ENCODE data around the gene ARL14EPL. TPM values are rescaled to one million over a fixed set of nuclear protein-coding genes. Genes with fewer than 3 reads are reported as not detected.

Gene ARL14EPL
- total RNA-seq, 4 donors from 2014 or later: not detected

DNA sequence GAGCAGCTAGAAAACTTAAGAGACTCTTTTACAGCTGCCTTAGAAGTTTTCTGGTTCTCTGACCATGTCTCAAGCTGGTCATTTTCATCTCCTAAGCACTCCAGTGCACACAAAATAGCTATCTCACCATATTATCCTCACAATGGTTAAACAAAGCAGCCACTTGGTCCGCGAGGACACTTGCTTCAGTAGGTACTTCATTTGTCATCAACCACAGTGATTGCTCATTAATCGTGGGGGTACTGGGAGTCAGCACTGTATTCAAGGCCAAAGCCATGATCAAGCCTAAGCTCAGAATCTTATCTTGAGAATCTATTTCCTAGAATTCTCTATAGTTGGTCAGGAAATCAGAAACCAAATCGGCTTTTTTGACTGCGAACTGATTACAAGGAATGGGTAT lies 2.9 kb downstream of the ARL14EPL start:
- 74 to 83% methylated on average over 5 of the region's 5 CpGs for WGBS, 2 donors
- no peaks in the 10 kb centered on the region for H3K4me1 ChIP-seq
- TF ChIP-seq POLR2A (IDR thresholded peaks at IDR 0.05) (no peak), CTCF (IDR thresholded peaks at IDR 0.05) (no peak)
- H3K4me3 ChIP-seq: no peak overlapping the region
- no peaks in the 10 kb centered on the region for H3K9me3 ChIP-seq
- no peaks in the 10 kb centered on the region for H3K36me3 ChIP-seq
- no peak overlapping the region for H3K27ac ChIP-seq
- no peaks in the 10 kb centered on the region for H3K27me3 ChIP-seq
- intact Hi-C loops (cut with DNase I): no loop called here
- no peak for DNase-seq

DNA sequence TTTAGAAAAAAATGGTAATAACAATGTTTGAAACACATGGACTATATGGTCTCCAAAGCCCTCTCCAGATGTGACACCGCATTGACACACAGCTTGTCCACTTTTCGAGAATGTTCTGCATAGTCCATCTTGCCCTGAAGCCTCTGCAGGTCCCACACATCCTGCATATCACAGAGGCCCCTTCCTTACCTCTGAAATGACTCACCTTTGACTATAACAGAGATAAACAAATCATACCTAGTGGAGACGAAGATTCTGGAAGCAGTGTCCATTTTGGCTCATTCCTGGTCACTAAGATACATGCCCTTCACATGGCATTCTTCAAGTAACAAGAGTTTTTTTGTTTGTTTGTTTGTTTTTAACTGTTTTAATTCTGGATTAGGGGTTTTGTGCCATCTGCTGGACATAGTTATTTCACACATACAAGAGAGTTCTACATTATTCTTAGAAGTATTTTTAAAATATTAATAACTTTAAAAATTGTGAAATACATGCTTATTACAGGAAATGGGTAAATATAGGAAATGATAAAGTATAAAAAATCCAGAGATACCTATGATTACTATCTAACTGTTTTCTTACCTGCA lies 5.1 kb downstream of the ARL14EPL start:
- intact Hi-C loops (cut with DNase I): no loop called here
- WGBS, 2 donors: 53 to 64% methylated on average over 3 of the region's 3 CpGs
- TF ChIP-seq CTCF (IDR thresholded peaks at IDR 0.05): no peak
- no peaks in the 10 kb centered on the region for H3K4me1 ChIP-seq
- no peak for DNase-seq
- H3K36me3 ChIP-seq: no peaks in the 10 kb centered on the region
- no peak overlapping the region for H3K4me3 ChIP-seq
- no peaks in the 10 kb centered on the region for H3K9me3 ChIP-seq
- H3K27me3 ChIP-seq: no peaks in the 10 kb centered on the region
- H3K27ac ChIP-seq: no peak overlapping the region

DNA sequence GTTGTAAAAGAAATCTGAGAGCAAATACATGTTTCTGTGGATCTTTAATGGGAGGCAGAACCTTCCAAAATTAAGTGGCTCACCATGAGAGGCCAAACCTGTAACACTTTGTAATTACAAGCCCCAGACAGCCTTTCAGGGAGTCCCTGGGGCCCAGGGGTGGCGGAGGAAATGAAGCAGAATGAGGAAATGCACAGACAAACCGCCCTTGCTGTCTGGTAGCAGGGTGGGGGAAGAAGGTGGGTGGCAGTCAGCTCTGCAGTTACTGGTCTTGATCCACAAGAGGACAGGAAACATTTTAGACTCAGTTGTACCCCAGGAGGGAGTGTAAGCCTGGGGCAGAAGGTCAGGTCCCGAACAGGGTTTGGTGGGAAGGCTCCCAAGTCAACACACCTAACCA lies 6.5 kb downstream of the ARL14EPL start:
- no peak for DNase-seq
- WGBS, 2 donors: 44 to 56% methylated on average over 2 to 3 of the region's 3 CpGs
- Histone ChIP-seq H3K4me3 (no peak overlapping the region), H3K27me3 (no peaks in the 10 kb centered on the region), H3K9me3 (no peaks in the 10 kb centered on the region), H3K4me1 (no peaks in the 10 kb centered on the region), H3K36me3 (no peaks in the 10 kb centered on the region), H3K27ac (no peak overlapping the region)
- intact Hi-C loops (cut with DNase I): no loop called here
- TF ChIP-seq POLR2A (IDR thresholded peaks at IDR 0.05): no peak
- no peak for TF ChIP-seq CTCF (IDR thresholded peaks at IDR 0.05)

GRCh38 chr5:116042375-116042774 lies 10.1 kb downstream of the ARL14EPL start:
- intact Hi-C loops (cut with DNase I): no loop called here
- no peak overlapping the region for H3K27ac ChIP-seq
- H3K4me1 ChIP-seq: no peaks in the 10 kb centered on the region
- H3K4me3 ChIP-seq: no peak overlapping the region
- no peaks in the 10 kb centered on the region for H3K9me3 ChIP-seq
- no peaks in the 10 kb centered on the region for H3K27me3 ChIP-seq
- DNase-seq: no peak
- no peaks in the 10 kb centered on the region for H3K36me3 ChIP-seq
- TF ChIP-seq CTCF (IDR thresholded peaks at IDR 0.05) (no peak), POLR2A (IDR thresholded peaks at IDR 0.05) (no peak)

- Histone ChIP-seq H3K36me3 (no peaks in the 10 kb centered on the region), H3K27me3 (no peaks in the 10 kb centered on the region), H3K4me3 (no peak overlapping the region), H3K9me3 (no peaks in the 10 kb centered on the region), H3K4me1 (no peaks in the 10 kb centered on the region), H3K27ac (no peak overlapping the region)
- no peak for TF ChIP-seq POLR2A (IDR thresholded peaks at IDR 0.05)
- no peak for TF ChIP-seq CTCF (IDR thresholded peaks at IDR 0.05)
- no peak for DNase-seq
- 49 to 51% methylated on average over 3 of the region's 3 CpGs for WGBS, 2 donors
- intact Hi-C loops (cut with DNase I): no loop called here
Observed at GRCh38 chr5:116044073-116044472, 11.8 kb downstream of the ARL14EPL start.
